K562 (cell line): ENCODE measurements around the gene SMC4. TPM values are rescaled to one million over a fixed set of nuclear protein-coding genes. Genes with fewer than 3 reads are reported as not detected.
A peak's percentile ranks its signal among the peaks of the same experiment; 100 is the strongest.

ENCODE experiments used
- DLX4 ChIP-seq: fragments of 250-450 bp; sonication (Bioruptor Pico); IDR thresholded peaks from 2 replicates; pipeline ENCODE4 v1.6.1; 2021; ENCODE audit warnings: mild to moderate bottlenecking
- GTF2A2 ChIP-seq: IDR thresholded peaks from 2 replicates; pipeline ENCODE4 v1.6.1; 2016; ENCODE audit warnings: mild to moderate bottlenecking, missing genetic modification characterization, missing compliant biosample characterization
- MEF2D ChIP-seq: conservative IDR thresholded peaks from 2 replicates; pipeline ENCODE4 v1.6.1; 2016; ENCODE audit warnings: low read depth, missing genetic modification characterization, missing compliant biosample characterization
- MTA1 ChIP-seq: fragments of 450-650 bp; IDR thresholded peaks from 2 replicates; pipeline ENCODE4 v1.6.1; 2017; ENCODE audit warnings: borderline replicate concordance
- PML ChIP-seq: IDR thresholded peaks from 2 replicates; pipeline ENCODE4 v1.6.1; 2012; ENCODE audit warnings: low read length, inconsistent platforms
- TAF15 ChIP-seq: fragments of 200-400 bp; formaldehyde crosslinking; IDR thresholded peaks from 2 replicates; pipeline ENCODE4 v1.6.1; 2017; ENCODE audit warnings: mild to moderate bottlenecking, low read depth, low read length, moderate library complexity
- TAL1 ChIP-seq: fragments of 450-650 bp; IDR thresholded peaks from 2 replicates; pipeline ENCODE4 v1.6.1; 2016; ENCODE audit warnings: mild to moderate bottlenecking
- ZNF124 ChIP-seq: sonication (generic); formaldehyde crosslinking; IDR thresholded peaks from 2 replicates; pipeline ENCODE4 v1.8.1; 2022; ENCODE audit warnings: missing genetic modification reagents
- ZNF318 ChIP-seq, 2 experiments: fragments of 450-650 bp; IDR thresholded peaks; 2 replicates each; pipeline ENCODE4 v1.6.1; 2016; ENCODE audit warnings: mild to moderate bottlenecking in 2 of 2, borderline replicate concordance in 1 of 2, low read depth in 1 of 2, moderate library complexity in 1 of 2
- ZNF384 ChIP-seq: IDR thresholded peaks from 2 replicates; pipeline ENCODE4 v1.6.1; 2012; ENCODE audit warnings: low read depth, low read length, improper control_type of control experiment
- ZNF696 ChIP-seq: fragments of 250-450 bp; sonication (Bioruptor Pico); conservative IDR thresholded peaks from 2 replicates; pipeline ENCODE4 v1.4.0; 2020; ENCODE audit warnings: mild to moderate bottlenecking, moderate library complexity
- ZNF76 ChIP-seq: fragments of 250-450 bp; sonication (Bioruptor Pico); IDR thresholded peaks from 2 replicates; pipeline ENCODE4 v1.4.0; 2020; ENCODE audit warnings: mild to moderate bottlenecking, moderate library complexity, borderline replicate concordance
- ZSCAN32 ChIP-seq: fragments of 450-650 bp; formaldehyde crosslinking; IDR thresholded peaks from 2 replicates; pipeline ENCODE4 v1.4.0; 2020; ENCODE audit warnings: mild to moderate bottlenecking, moderate library complexity
- polyA plus RNA-seq, 8 experiments: library from polyadenylated mRNA; depleted of rRNA in 4 of 8; stranded (reverse) in 5 of 8; unstranded in 3 of 8; fragments of >200 nt; fragmentation: Nextera tagmentation in 2 of 8; fragmentation: Illumina TruSeq in 1 of 8; extraction: Ambion mirVana in 2 of 8; extraction: Trizol in 1 of 8; gene quantifications; 2 replicates each; pipeline versions ENCODE4 v1.2.1 to v1.2.3, GENCODE V29; 2011 to 2014; ENCODE audit warnings: inconsistent platforms in 1 of 8, missing spikeins in 1 of 8
- total RNA-seq, 7 experiments: library from RNA; depleted of rRNA in 6 of 7; stranded (reverse); fragments of >200 nt in 6 of 7; fragmentation: Illumina TruSeq in 2 of 7; extraction: Trizol in 2 of 7; gene quantifications; 2 replicates each; pipeline versions ENCODE4 v1.2.1 to v1.2.3, GENCODE V29; 2011 to 2021; ENCODE audit warnings: low replicate concordance in 1 of 7
- TF ChIP-seq, protein P1 (sequence below): sonication (generic); formaldehyde crosslinking; IDR thresholded peaks from 2 replicates; pipeline ENCODE4 v1.8.0; 2023; ENCODE audit warnings: mild to moderate bottlenecking, missing genetic modification reagents

Gene SMC4
- total and polyA plus RNA-seq, 9 of the 15 experiments (the other 6 are each of a cell fraction or from before 2014, with no cell fraction given) = 87.9 to 347 (median 176) TPM

GRCh38 chr3:160399125-160400029, at the start of gene SMC4, which contains the start of gene IFT80 (continued):
- TF ChIP-seq ZSCAN32 (CRISPR knock-in tag) (no peak), TAF15 (no peak), ZNF124 (CRISPR knock-in tag) (no peak), MTA1 (peak; percentile 85; the same call in 1 of the 2 replicates), ZNF696 (no peak), PML (peak; percentile 83), MEF2D (tag) (no peak), ZNF318 (IDR thresholded peaks at IDR 0.05; ENCODE audit: borderline replicate concordance in 1 of 2, low read depth in 1 of 2) (0 out of 4 replicates have a peak, but pooled peaks of 1 of the 2 experiments have one; percentile 12), GTF2A2 (tag) (no peak), ZNF76 (no peak), DLX4 (CRISPR knock-in tag) (no peak), ZNF384 (peak; percentile 97), TAL1 (no peak)
- TF ChIP-seq, protein P1, sequence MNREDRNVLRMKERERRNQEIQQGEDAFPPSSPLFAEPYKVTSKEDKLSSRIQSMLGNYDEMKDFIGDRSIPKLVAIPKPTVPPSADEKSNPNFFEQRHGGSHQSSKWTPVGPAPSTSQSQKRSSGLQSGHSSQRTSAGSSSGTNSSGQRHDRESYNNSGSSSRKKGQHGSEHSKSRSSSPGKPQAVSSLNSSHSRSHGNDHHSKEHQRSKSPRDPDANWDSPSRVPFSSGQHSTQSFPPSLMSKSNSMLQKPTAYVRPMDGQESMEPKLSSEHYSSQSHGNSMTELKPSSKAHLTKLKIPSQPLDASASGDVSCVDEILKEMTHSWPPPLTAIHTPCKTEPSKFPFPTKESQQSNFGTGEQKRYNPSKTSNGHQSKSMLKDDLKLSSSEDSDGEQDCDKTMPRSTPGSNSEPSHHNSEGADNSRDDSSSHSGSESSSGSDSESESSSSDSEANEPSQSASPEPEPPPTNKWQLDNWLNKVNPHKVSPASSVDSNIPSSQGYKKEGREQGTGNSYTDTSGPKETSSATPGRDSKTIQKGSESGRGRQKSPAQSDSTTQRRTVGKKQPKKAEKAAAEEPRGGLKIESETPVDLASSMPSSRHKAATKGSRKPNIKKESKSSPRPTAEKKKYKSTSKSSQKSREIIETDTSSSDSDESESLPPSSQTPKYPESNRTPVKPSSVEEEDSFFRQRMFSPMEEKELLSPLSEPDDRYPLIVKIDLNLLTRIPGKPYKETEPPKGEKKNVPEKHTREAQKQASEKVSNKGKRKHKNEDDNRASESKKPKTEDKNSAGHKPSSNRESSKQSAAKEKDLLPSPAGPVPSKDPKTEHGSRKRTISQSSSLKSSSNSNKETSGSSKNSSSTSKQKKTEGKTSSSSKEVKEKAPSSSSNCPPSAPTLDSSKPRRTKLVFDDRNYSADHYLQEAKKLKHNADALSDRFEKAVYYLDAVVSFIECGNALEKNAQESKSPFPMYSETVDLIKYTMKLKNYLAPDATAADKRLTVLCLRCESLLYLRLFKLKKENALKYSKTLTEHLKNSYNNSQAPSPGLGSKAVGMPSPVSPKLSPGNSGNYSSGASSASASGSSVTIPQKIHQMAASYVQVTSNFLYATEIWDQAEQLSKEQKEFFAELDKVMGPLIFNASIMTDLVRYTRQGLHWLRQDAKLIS (CRISPR knock-in tag) = peak; percentile 64; the same call in 1 of the 2 replicates
